Stimulated activated naive CD4-positive, alpha-beta T cell (primary cell): ENCODE results near the gene RNF149.

Experiments used
- DNase-seq, 6 experiments: peaks; one replicate each; lab custom pipeline; 2025; lab: John Stamatoyannopoulos, UW

The RNF149 gene

GRCh38 chr2:101295895-101296294, 12.6 kb downstream of the RNF149 start:
- DNase-seq = no peak

- no peak for DNase-seq
Measured at GRCh38 chr2:101294861-101295260, 13.6 kb downstream of the RNF149 start.

- DNase-seq = no peak
Measured at GRCh38 chr2:101293544-101293943, 15.0 kb downstream of the RNF149 start.

GRCh38 chr2:101291973-101292372, 16.5 kb downstream of the RNF149 start:
- DNase-seq = no peak

GRCh38 chr2:101290711-101291110, 17.8 kb downstream of the RNF149 start:
- DNase-seq = no peak

GRCh38 chr2:101287303-101287702, 21.2 kb downstream of the RNF149 start:
- no peak for DNase-seq

GRCh38 chr2:101286684-101287083, 21.8 kb downstream of the RNF149 start:
- no peak for DNase-seq

GRCh38 chr2:101282980-101283379, 25.5 kb downstream of the RNF149 start:
- no peak for DNase-seq

GRCh38 chr2:101281482-101281881, 27.0 kb downstream of the RNF149 start:
- no peak for DNase-seq

GRCh38 chr2:101278925-101279324, 29.6 kb downstream of the RNF149 start:
- no peak for DNase-seq

GRCh38 chr2:101277111-101277510, 31.4 kb downstream of the RNF149 start:
- DNase-seq = peak in 2 of 6 experiments; percentile 5

- no peak for DNase-seq
Measured at GRCh38 chr2:101274142-101274541, 34.4 kb downstream of the RNF149 start.

- DNase-seq = no peak
Measured at GRCh38 chr2:101273056-101273455, 35.4 kb downstream of the RNF149 start.

- DNase-seq = no peak
Measured at GRCh38 chr2:101272045-101272784, 36.3 kb downstream of the RNF149 start.

GRCh38 chr2:101270700-101271259, 37.7 kb downstream of the RNF149 start:
- DNase-seq = no peak

GRCh38 chr2:101267671-101268656, 40.5 kb downstream of the RNF149 start:
- DNase-seq = no peak

GRCh38 chr2:101265893-101266499, 42.5 kb downstream of the RNF149 start:
- DNase-seq = no peak

GRCh38 chr2:101264360-101264939, 44.1 kb downstream of the RNF149 start:
- no peak for DNase-seq

GRCh38 chr2:101263377-101263800, 45.1 kb downstream of the RNF149 start:
- no peak for DNase-seq

- no peak for DNase-seq
Measured at GRCh38 chr2:101262142-101262541, 46.4 kb downstream of the RNF149 start.

- DNase-seq = no peak
Measured at GRCh38 chr2:101258804-101259203, 49.7 kb downstream of the RNF149 start.

- no peak for DNase-seq
Measured at GRCh38 chr2:101256316-101256715, 52.2 kb downstream of the RNF149 start.
